Naive thymus-derived CD4-positive, alpha-beta T cell (primary cell): ENCODE results near the gene OIP5. TPM values are rescaled to one million over a fixed set of nuclear protein-coding genes. Genes with fewer than 3 reads are reported as not detected.

ENCODE experiments used
- ATAC-seq: fragments of 150-1000 bp; cut with Tn5 transposase; 2 replicates; pipeline ENCODE4 v1.10.0; 2021; ENCODE audit warnings: mild to moderate bottlenecking, moderate library complexity
- CTCF ChIA-PET: fragments of 350-600 bp; sonication (Branson Sonifier 250); formaldehyde crosslinking; loops from one replicate; lab custom pipeline; 2021; ENCODE audit warnings: antibody characterized with exemption; lab: Charles Lee
- POLR2A ChIA-PET: fragments of 350-600 bp; sonication (Branson Sonifier 250); formaldehyde crosslinking; loops from one replicate; lab custom pipeline; 2021; ENCODE audit warnings: antibody characterized with exemption, inconsistent platforms; lab: Charles Lee
- DNase-seq, 9 donors: peaks; one replicate each; pipeline versions ENCODE4 v3.0.0 to v3.0.0-alpha.2; 2020 to 2022; ENCODE audit warnings: mixed read lengths in 1 of 9
- H3K27ac ChIP-seq: one replicate; pipeline ENCODE4 v1.7.0; 2013; ENCODE audit warnings: mild to moderate bottlenecking, low read depth, low read length, moderate library complexity
- H3K27me3 ChIP-seq, 2 donors: one replicate each; pipeline ENCODE4 v1.7.0; 2013; ENCODE audit warnings: low read length in 2 of 2, mild to moderate bottlenecking in 2 of 2, moderate library complexity in 2 of 2; ENCODE audit not compliant: control insufficient read depth in 2 of 2, insufficient read depth in 2 of 2
- H3K36me3 ChIP-seq, 3 experiments: 1 replicate in 2 of 3; 2 replicates in 1 of 3; pipeline ENCODE4 v1.7.0; 2013; ENCODE audit warnings: low read length in 3 of 3, mild to moderate bottlenecking in 3 of 3, moderate library complexity in 1 of 3; ENCODE audit not compliant: insufficient read depth in 3 of 3, control insufficient read depth in 2 of 3
- H3K4me1 ChIP-seq, 2 donors: one replicate each; pipeline ENCODE4 v1.7.0; 2013; ENCODE audit warnings: low read length in 2 of 2, mild to moderate bottlenecking in 2 of 2, moderate library complexity in 1 of 2; ENCODE audit not compliant: control insufficient read depth in 2 of 2, insufficient read depth in 2 of 2
- H3K4me3 ChIP-seq: 2 replicates; pipeline ENCODE4 v1.7.0; 2013; ENCODE audit warnings: mild to moderate bottlenecking, low read length
- H3K9me3 ChIP-seq, 3 experiments: 1 replicate in 2 of 3; 2 replicates in 1 of 3; pipeline ENCODE4 v1.7.0; 2013; ENCODE audit warnings: low read length in 3 of 3; ENCODE audit not compliant: control insufficient read depth in 2 of 3
- H3K27ac Mint-ChIP-seq, 9 donors: one replicate each; pipeline ENCODE4 v1.8.0; 2020 to 2022; ENCODE audit warnings: mixed read lengths in 9 of 9, mild to moderate bottlenecking in 8 of 9, moderate library complexity in 5 of 9, inconsistent platforms in 2 of 9
- H3K27me3 Mint-ChIP-seq, 5 donors: one replicate each; pipeline ENCODE4 v1.8.0; 2021 to 2022; ENCODE audit warnings: mixed read lengths in 5 of 5, mild to moderate bottlenecking in 1 of 5
- H3K36me3 Mint-ChIP-seq, 5 donors: one replicate each; pipeline ENCODE4 v1.8.0; 2020 to 2022; ENCODE audit warnings: mixed read lengths in 5 of 5, mild to moderate bottlenecking in 3 of 5, inconsistent platforms in 1 of 5
- H3K4me1 Mint-ChIP-seq, 7 donors: one replicate each; pipeline ENCODE4 v1.8.0; 2020 to 2022; ENCODE audit warnings: mixed read lengths in 7 of 7, mild to moderate bottlenecking in 3 of 7, inconsistent platforms in 1 of 7
- H3K4me3 Mint-ChIP-seq, 10 donors: one replicate each; pipeline ENCODE4 v1.8.0; 2020 to 2022; ENCODE audit warnings: mild to moderate bottlenecking in 10 of 10, mixed read lengths in 10 of 10, moderate library complexity in 6 of 10, inconsistent platforms in 2 of 10
- H3K9me3 Mint-ChIP-seq, 11 donors: one replicate each; pipeline ENCODE4 v1.8.0; 2020 to 2022; ENCODE audit warnings: mixed read lengths in 11 of 11, mild to moderate bottlenecking in 4 of 11, inconsistent platforms in 1 of 11, moderate library complexity in 1 of 11
- intact Hi-C, 2 donors: fragments of 100-400 bp; cut with micrococcal nuclease; formaldehyde crosslinking; loops; one replicate each; pipeline ENCODE4 v1.15.1; 2023
- polyA plus RNA-seq, 2 donors: library from polyadenylated mRNA; unstranded; fragments of 300-500 nt; fragmentation: Illumina TruSeq; gene quantifications; one replicate each; pipeline ENCODE4 v1.2.3, GENCODE V29; 2021
- total RNA-seq, 6 experiments: library from RNA in 5 of 6; stranded (reverse) in 5 of 6; gene quantifications; 1 replicate in 5 of 6; 2 replicates in 1 of 6; pipeline ENCODE4 v1.2.3 and lab custom pipeline; 2021 to 2026

OIP5 gene
- total and polyA plus RNA-seq, 7 experiments from 2014 or later, result 0.32 to 15.2 (median 0.57) TPM; not detected in 2

GRCh38 chr15:41289953-41290352 is 42.4 kb downstream of the OIP5 start:
- Histone ChIP-seq H3K9me3 (no peaks in the 10 kb centered on the region), H3K4me1 (peaks cover 13 to 24% of the 10 kb centered on the region in 2 donors), H3K4me3 (no peak overlapping the region), H3K27me3 (no peaks in the 10 kb centered on the region), H3K27ac (no peak overlapping the region), H3K36me3 (peaks cover 10 to 39% (median 16%) of the 10 kb centered on the region in 3 experiments)
- no peak for ATAC-seq
- CTCF ChIA-PET, result interaction anchor here (0.7 kb wide), 1 partner anchor 360 kb away, joined by 3 read pairs; no protein-coding TSS in a partner anchor
- intact Hi-C loops, result loop anchor here in 1 of 2 donors (10.0 kb wide), 1 partner anchor 985 kb away; the partner anchor contains the start of genes GANC and TMEM87A
- H3K4me1 Mint-ChIP-seq, result peaks cover 22 to 57% (median 40%) of the 10 kb centered on the region in 7 donors
- H3K4me3 Mint-ChIP-seq, result no peak overlapping the region
- peaks cover 10 to 39% (median 28%) of the 10 kb centered on the region in 5 donors for H3K36me3 Mint-ChIP-seq
- no peak overlapping the region for H3K27ac Mint-ChIP-seq
- no peaks in the 10 kb centered on the region for H3K27me3 Mint-ChIP-seq
- no peak for DNase-seq
- H3K9me3 Mint-ChIP-seq, result peaks cover 0 to 5% (median 0%) of the 10 kb centered on the region in 11 donors
- POLR2A ChIA-PET, result no interaction called here

GRCh38 chr15:41288464-41288863 is 43.9 kb downstream of the OIP5 start:
- Mint-ChIP-seq H3K27me3 (peaks cover 0 to 2% (median 0%) of the 10 kb centered on the region in 5 donors), H3K27ac (peak overlapping the region in 5 of 9 donors; percentile 19 to 82 (median 21)), H3K4me3 (peak overlapping the region in 3 of 10 donors; percentile 20 to 59 (median 53)), H3K9me3 (peaks cover 0 to 5% (median 0%) of the 10 kb centered on the region in 11 donors), H3K4me1 (peaks cover 19 to 54% (median 47%) of the 10 kb centered on the region in 7 donors), H3K36me3 (peaks cover 12 to 41% (median 28%) of the 10 kb centered on the region in 5 donors)
- POLR2A ChIA-PET, result no interaction called here
- DNase-seq, result no peak
- CTCF ChIA-PET, result no interaction called here
- Histone ChIP-seq H3K36me3 (peaks cover 10 to 36% (median 16%) of the 10 kb centered on the region in 3 experiments), H3K4me3 (no peak overlapping the region), H3K4me1 (peaks cover 14 to 27% of the 10 kb centered on the region in 2 donors), H3K27me3 (no peaks in the 10 kb centered on the region), H3K9me3 (no peaks in the 10 kb centered on the region), H3K27ac (peak overlapping the region; percentile 42)
- no peak for ATAC-seq
- intact Hi-C loops, result loop anchor here in 1 of 2 donors (10.0 kb wide), 1 partner anchor 986 kb away; the partner anchor contains the start of genes GANC and TMEM87A

- H3K27me3 Mint-ChIP-seq, result peaks cover 0 to 2% (median 0%) of the 10 kb centered on the region in 5 donors
- intact Hi-C loops, result loop anchor here in 1 of 2 donors (10.0 kb wide), 1 partner anchor 988 kb away; the partner anchor contains the start of genes GANC and TMEM87A
- DNase-seq (no peak), ATAC-seq (no peak)
- peaks cover 12 to 40% (median 28%) of the 10 kb centered on the region in 5 donors for H3K36me3 Mint-ChIP-seq
- Histone ChIP-seq H3K4me3 (no peak overlapping the region), H3K4me1 (peaks cover 21 to 32% of the 10 kb centered on the region in 2 donors), H3K27me3 (no peaks in the 10 kb centered on the region), H3K36me3 (peaks cover 10 to 36% (median 16%) of the 10 kb centered on the region in 3 experiments), H3K9me3 (no peaks in the 10 kb centered on the region), H3K27ac (no peak overlapping the region)
- H3K9me3 Mint-ChIP-seq, result peaks cover 0 to 5% (median 0%) of the 10 kb centered on the region in 11 donors
- ChIA-PET CTCF (interaction anchor here (0.7 kb wide), 1 partner anchor 592 kb away, joined by 4 read pairs; no protein-coding TSS in a partner anchor), POLR2A (no interaction called here)
- peak overlapping the region in 6 of 10 donors; percentile 9 to 57 (median 28) for H3K4me3 Mint-ChIP-seq
- H3K4me1 Mint-ChIP-seq, result peaks cover 23 to 59% (median 56%) of the 10 kb centered on the region in 7 donors
- H3K27ac Mint-ChIP-seq, result peak overlapping the region in 2 of 9 donors; percentile 14 to 67
Observed at GRCh38 chr15:41286665-41287333, 45.6 kb downstream of the OIP5 start.

GRCh38 chr15:41285285-41285684 is 47.1 kb downstream of the OIP5 start:
- no peaks in the 10 kb centered on the region for H3K9me3 ChIP-seq
- Mint-ChIP-seq H3K9me3 (peaks cover 0 to 5% (median 0%) of the 10 kb centered on the region in 11 donors), H3K36me3 (peaks cover 12 to 44% (median 25%) of the 10 kb centered on the region in 5 donors), H3K27ac (peak overlapping the region; percentile 96 to 99 (median 97)), H3K4me3 (peak overlapping the region; percentile 90 to 100 (median 92)), H3K27me3 (peaks cover 0 to 2% (median 0%) of the 10 kb centered on the region in 5 donors), H3K4me1 (peaks cover 23 to 56% (median 52%) of the 10 kb centered on the region in 7 donors)
- intact Hi-C loops, result loop anchor here in 1 of 2 donors (10.0 kb wide), 1 partner anchor 990 kb away; the partner anchor contains the start of genes GANC and TMEM87A
- no peak for DNase-seq
- CTCF ChIA-PET, result no interaction called here
- peak overlapping the region; percentile 89 for H3K4me3 ChIP-seq
- POLR2A ChIA-PET, result interaction anchor here (0.7 to 1.0 kb wide), 2 partner anchors 48 to 924 kb away, joined by 3 to 4 read pairs; partner anchors contain the start of genes NUSAP1 and OIP5
- H3K36me3 ChIP-seq, result peaks cover 10 to 32% (median 16%) of the 10 kb centered on the region in 3 experiments
- no peaks in the 10 kb centered on the region for H3K27me3 ChIP-seq
- peak overlapping the region; percentile 91 for H3K27ac ChIP-seq
- H3K4me1 ChIP-seq, result peaks cover 21 to 32% of the 10 kb centered on the region in 2 donors
- ATAC-seq, result no peak

GRCh38 chr15:41284427-41285177 is 47.8 kb downstream of the OIP5 start:
- Mint-ChIP-seq H3K4me1 (peaks cover 23 to 56% (median 52%) of the 10 kb centered on the region in 7 donors), H3K4me3 (peak overlapping the region; percentile 90 to 100 (median 92)), H3K27ac (peak overlapping the region; percentile 96 to 99 (median 97)), H3K9me3 (peaks cover 0 to 5% (median 0%) of the 10 kb centered on the region in 11 donors), H3K27me3 (peaks cover 0 to 2% (median 0%) of the 10 kb centered on the region in 5 donors), H3K36me3 (peaks cover 12 to 45% (median 29%) of the 10 kb centered on the region in 5 donors)
- Histone ChIP-seq H3K36me3 (peaks cover 10 to 32% (median 18%) of the 10 kb centered on the region in 3 experiments), H3K4me3 (peak overlapping the region; percentile 89), H3K9me3 (no peaks in the 10 kb centered on the region), H3K4me1 (peaks cover 21 to 32% of the 10 kb centered on the region in 2 donors), H3K27me3 (no peaks in the 10 kb centered on the region), H3K27ac (peak overlapping the region; percentile 91)
- DNase-seq, result peak in 6 of 9 donors; percentile 7 to 25 (median 14)
- intact Hi-C loops, result loop anchor here (1.0 to 10.0 kb wide), 8 partner anchors 48 to 990 kb away; partner anchors contain the start of genes CHP1 (in 1 of the 2), GANC (in 1 of the 2), INO80 (in 1 of the 2) and MAPKBP1 (in 1 of the 2)
- no peak for ATAC-seq
- POLR2A ChIA-PET, result interaction anchor here (0.7 to 1.9 kb wide), 3 partner anchors 54 to 924 kb away, joined by 3 to 13 read pairs (median 4); partner anchors contain the start of genes CHP1, EXD1 and VPS18
- CTCF ChIA-PET, result no interaction called here
